Measurements from ENCODE around the gene RELT.
A peak's percentile ranks its signal among the peaks of the same experiment; 100 is the strongest.

The RELT gene

GRCh38 chr11:73359341-73359740 is 16.9 kb upstream of the RELT start:
- H3K27ac ChIP-seq, result no peak overlapping the region
- no peak for TF ChIP-seq ZFX (IDR thresholded peaks at IDR 0.05; ENCODE audit: borderline replicate concordance)
- TF ChIP-seq CTCF (IDR thresholded peaks at IDR 0.05), result no peak

- H3K27ac ChIP-seq, result no peak overlapping the region
Observed at GRCh38 chr11:73359930-73360742, 16.1 kb upstream of the RELT start.

GRCh38 chr11:73360743-73361369 is 15.3 kb upstream of the RELT start:
- peak; percentile 37; the same call in 1 of the 2 replicates for TF ChIP-seq CTCF (IDR thresholded peaks at IDR 0.05)
- no peak for TF ChIP-seq ZFX (IDR thresholded peaks at IDR 0.05; ENCODE audit: borderline replicate concordance)
- H3K27ac ChIP-seq, result no peak overlapping the region

More at GRCh38 chr11:73359930-73360742, 16.1 kb upstream of the RELT start:
- TF ChIP-seq CTCF (IDR thresholded peaks at IDR 0.05) (peak; percentile 74), ZFX (IDR thresholded peaks at IDR 0.05; ENCODE audit: borderline replicate concordance) (no peak)

- TF ChIP-seq ZFX (IDR thresholded peaks at IDR 0.05; ENCODE audit: borderline replicate concordance) (no peak), CTCF (IDR thresholded peaks at IDR 0.05) (no peak)
- H3K27ac ChIP-seq, result peak overlapping the region; percentile 67
Observed at GRCh38 chr11:73361953-73362776, 14.0 kb upstream of the RELT start.

- H3K27ac ChIP-seq, result no peak overlapping the region
- TF ChIP-seq ZFX (IDR thresholded peaks at IDR 0.05; ENCODE audit: borderline replicate concordance) (no peak), CTCF (IDR thresholded peaks at IDR 0.05) (no peak)
Observed at GRCh38 chr11:73363147-73363546, 13.1 kb upstream of the RELT start.

GRCh38 chr11:73365352-73366264 is 10.6 kb upstream of the RELT start:
- TF ChIP-seq ZFX (IDR thresholded peaks at IDR 0.05; ENCODE audit: borderline replicate concordance), result no peak
- TF ChIP-seq CTCF (IDR thresholded peaks at IDR 0.05), result no peak
- H3K27ac ChIP-seq, result no peak overlapping the region
